NCI-H1930 (cell line): ENCODE measurements around the gene TRIM17.
A peak's percentile ranks its signal among the peaks of the same experiment; 100 is the strongest.

Experiments
- DNase-seq, 2 experiments: peaks; one replicate each; lab custom pipeline; 2025; lab: John Stamatoyannopoulos, UW

The TRIM17 gene

DNA sequence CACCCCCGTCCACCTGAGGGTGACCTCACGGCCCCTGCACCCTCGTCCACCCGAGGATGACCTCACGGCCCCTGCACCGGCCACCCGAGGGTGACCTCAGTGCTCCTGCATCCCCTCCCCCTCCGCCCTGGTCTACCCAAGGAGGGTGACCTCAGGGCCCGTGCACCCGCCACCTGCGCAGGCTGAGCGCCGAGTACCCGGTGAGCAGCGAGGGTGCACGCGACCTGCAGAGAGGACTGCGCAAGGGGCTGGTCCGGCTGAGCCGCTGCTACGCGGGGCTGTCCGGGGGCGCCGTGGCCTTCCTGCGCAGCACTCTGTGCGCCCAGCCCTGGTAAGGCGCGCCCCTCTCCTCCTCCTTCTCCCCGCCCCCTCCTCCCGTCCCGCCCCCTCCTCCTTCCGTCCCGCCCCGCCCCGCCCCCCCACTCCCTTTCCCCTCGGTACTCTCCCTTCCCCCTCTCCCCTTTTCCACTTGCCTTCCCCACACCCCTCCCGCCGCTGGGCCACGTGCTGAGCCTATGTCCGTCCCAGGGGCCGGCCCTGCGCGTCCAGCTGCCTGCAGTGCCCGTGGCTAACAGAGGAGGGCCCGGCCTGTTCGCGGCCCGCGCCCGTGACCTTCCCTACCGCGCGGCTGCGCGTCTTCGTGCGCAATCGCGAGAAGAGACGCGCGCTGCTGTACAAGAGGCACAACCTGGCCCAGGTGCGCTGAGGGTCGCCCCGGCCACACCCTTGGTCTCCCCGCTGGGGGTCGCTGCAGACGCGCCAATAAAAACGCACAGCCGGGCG lies 38.4 kb downstream of the TRIM17 start:
- DNase-seq, result peak; percentile 74 to 81

DNA sequence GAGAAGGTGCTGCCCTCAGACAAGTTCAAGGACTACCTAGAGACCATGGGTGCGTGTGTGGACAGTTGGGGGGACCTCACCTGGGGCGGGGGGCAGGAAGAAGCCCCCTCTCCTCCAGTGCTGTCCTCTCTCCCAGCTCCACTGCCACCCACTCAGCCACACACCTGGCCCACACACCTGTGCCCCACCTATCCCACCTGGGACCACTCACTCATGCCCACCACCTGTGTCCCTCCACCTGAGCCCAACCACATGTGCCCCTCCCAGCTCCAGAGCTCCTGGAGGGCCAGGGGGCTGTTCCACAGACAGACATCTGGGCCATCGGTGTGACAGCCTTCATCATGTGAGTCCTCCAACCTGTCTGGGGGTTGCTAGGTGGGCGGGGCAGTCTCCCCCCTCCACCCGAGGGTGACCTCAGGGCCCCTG lies 39.0 kb downstream of the TRIM17 start:
- DNase-seq, result no peak

DNA sequence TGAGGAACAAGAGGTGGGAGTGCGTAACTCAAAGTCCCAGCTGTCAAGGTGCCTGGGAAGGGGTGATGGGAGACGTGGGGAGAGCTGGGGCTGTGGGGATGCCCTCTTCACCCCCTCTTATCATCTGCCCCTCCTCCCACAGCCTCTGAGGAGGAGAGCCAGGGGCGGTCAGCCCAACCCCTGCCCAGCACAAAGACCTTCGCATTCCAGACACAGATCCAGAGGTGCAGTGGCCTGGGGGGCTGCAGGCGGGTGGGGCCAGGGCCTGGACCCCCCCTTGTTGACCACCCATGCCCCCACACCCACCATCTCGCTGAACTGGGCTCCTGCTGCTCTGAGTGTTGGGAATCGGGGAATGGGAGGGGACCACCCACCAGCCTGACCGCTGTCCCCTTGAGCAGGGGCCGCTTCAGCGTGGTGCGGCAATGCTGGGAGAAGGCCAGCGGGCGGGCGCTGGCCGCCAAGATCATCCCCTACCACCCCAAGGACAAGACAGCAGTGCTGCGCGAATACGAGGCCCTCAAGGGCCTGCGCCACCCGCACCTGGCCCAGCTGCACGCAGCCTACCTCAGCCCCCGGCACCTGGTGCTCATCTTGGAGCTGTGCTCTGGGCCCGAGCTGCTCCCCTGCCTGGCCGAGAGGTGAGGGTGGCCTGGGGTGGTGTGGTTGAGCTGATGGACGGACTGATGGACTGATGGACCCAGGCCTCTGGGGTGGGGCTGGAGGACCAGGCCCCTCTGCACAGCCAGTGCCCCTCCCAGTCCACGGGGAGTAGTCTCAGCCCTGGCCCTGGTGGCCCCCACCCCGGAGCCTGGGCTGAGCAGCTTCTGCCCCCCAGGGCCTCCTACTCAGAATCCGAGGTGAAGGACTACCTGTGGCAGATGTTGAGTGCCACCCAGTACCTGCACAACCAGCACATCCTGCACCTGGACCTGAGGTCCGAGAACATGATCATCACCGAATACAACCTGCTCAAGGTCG lies 39.7 kb downstream of the TRIM17 start:
- DNase-seq, result no peak

DNA sequence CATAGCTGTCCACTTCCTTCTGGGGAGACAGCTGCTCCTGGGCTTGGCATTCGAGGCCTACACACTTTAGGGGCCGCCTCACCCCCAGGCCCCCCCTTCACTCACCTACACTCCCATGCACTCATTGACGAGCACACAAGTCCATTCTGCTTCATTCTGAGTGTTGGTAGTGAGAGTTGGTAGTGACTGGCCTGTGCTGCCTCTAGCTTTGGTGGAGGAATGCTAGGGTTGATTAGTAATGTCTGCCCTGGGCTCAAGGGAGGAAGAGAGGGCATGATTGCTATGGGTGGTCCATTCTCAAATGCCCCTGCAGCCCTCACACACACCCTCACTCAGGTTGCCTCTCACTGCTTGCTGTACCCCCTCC lies 40.4 kb downstream of the TRIM17 start:
- no peak for DNase-seq

DNA sequence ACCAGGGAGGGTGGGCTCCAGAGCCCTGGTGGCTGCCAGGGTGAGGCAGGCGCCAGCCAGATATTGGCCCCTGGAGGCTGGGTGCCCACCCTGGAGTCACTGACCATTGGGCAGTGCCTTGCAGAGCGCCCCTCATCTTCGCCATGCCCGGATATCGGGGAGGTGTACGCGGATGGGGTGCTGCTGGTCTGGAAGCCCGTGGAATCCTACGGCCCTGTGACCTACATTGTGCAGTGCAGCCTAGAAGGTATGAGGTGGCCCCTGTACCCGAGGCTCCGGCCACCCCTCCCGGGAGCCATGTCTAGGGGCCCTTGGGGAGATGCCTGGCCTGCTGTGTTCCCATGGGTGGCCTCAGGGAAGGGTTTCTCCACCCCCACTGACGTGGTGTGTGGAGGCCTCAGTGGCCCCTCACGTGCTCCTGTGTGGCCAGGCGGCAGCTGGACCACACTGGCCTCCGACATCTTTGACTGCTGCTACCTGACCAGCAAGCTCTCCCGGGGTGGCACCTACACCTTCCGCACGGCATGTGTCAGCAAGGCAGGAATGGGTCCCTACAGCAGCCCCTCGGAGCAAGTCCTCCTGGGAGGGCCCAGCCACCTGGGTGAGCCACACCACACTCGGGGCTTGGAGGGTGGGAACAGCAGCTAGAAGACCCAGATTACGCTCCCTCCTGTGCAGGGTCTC lies 40.9 kb downstream of the TRIM17 start:
- no peak for DNase-seq

DNA sequence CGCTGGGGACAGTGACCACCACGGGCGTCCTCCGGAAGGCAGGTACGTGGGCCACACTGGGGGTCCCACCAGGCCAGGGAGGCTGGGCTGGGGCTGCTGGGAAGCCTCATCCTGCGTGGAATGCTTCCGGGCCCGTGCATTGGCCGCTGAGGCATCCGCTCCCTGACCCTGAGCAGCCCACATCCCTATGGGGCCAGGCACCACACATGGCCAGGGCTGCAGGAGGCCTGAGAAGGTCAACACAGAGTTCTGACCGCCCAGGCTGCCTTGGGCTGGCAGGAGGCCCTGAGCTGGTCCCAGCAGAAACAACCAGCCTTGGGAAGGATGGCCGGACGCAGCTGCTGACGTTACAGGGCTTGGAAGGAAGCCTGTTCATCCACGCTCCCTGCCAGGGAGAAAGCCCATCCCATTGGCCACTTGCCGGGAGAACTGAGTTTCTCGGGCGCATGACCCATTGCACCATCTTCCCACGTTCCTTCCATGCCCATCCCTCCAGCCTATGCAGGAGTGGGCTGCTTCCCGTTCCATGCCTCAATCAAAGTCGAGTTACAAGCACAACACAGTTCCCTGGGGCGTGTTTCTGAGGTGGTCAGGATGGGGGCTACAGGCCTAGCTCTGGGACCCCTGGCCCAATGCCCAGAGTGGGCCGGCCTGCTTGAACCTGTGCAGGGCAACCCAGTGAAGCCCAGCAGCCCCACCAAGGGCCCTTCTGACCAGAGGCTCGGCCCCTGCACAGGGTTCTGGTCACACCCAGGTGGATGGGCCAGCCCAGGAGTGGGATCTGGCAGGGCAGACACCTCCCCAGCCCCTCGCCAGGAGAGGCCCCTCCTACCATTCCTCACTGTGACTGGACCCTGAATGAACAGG lies 41.7 kb downstream of the TRIM17 start:
- no peak for DNase-seq

DNA sequence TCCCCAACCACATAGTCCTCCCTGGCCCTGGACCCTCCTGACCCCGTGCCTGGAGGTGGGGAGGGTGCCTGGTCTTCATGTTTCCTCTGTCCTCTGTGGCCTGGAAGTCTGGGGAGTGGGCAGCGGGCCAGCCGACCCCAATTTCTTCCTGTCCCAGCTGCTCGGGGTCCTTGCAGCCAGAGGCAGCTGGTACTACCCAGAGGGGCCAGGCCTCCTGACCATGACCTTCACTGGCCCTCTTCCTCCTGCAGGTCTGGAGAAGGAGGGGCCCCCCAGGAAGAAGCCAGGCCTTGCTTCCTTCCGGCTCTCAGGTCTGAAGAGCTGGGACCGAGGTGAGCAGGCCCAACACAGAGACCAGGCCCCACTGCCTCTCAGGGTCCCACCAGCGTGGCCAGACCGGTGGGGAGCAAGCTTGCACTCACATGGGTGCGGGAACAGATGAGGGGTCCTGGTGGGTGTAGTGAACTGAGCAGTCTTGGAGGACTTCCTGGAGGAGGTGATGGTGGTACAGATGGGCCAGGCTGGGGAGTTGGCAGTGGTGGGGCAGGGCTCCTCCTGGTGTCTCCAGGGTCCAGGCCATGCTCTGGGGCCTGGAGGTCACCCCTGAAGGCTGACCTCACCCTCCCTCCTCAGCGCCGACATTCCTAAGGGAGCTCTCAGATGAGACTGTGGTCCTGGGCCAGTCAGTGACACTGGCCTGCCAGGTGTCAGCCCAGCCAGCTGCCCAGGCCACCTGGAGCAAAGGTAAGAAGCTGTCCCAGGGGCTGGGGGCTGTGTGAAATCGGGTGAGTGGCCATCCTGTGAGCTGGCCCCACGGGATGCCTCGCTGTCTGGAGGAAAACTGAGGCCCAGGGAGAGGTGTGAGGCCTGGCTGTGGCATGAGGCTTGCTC lies 42.7 kb downstream of the TRIM17 start:
- DNase-seq, result no peak

DNA sequence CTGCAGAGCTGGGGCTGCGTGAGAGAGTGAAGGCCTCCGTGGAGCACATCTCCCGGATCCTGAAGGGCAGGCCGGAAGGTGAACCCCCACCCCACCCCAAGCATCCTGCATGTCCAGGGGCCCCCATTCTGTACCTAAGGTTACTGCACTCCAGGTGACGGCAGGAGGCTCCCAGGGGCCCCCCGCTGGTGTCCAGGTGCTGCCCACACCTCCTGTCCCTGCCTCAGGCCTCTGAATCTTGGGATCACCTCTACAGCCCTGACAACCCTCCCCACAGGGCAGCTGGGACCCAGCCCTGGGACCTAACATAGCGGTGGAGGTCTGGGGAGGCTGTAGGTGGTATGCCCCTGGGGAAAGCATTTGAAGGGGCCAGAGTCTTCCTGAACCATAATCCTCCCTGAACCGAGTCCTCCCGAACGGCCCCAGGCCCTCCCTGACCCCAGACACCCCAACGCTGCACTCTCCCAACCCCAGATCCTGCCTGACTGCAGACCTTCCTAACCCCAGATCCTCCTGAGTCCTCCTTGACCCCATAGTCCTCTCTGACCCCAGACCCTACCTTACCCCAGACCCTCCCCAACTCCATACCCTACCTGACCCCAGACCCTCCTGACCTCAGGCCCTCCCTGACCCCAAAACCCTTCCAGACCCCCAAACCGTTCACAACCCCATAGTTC lies 43.5 kb downstream of the TRIM17 start:
- DNase-seq, result no peak

DNA sequence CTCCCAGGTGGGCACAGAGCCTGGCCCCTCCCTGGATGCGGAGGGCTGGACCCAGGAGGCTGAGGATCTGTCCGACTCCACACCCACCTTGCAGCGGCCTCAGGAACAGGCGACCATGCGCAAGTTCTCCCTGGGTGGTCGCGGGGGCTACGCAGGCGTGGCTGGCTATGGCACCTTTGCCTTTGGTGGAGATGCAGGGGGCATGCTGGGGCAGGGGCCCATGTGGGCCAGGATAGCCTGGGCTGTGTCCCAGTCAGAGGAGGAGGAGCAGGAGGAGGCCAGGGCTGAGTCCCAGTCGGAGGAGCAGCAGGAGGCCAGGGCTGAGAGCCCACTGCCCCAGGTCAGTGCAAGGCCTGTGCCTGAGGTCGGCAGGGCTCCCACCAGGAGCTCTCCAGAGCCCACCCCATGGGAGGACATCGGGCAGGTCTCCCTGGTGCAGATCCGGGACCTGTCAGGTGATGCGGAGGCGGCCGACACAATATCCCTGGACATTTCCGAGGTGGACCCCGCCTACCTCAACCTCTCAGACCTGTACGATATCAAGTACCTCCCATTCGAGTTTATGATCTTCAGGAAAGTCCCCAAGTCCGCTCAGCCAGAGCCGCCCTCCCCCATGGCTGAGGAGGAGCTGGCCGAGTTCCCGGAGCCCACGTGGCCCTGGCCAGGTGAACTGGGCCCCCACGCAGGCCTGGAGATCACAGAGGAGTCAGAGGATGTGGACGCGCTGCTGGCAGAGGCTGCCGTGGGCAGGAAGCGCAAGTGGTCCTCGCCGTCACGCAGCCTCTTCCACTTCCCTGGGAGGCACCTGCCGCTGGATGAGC lies 44.3 kb downstream of the TRIM17 start:
- DNase-seq, result no peak

DNA sequence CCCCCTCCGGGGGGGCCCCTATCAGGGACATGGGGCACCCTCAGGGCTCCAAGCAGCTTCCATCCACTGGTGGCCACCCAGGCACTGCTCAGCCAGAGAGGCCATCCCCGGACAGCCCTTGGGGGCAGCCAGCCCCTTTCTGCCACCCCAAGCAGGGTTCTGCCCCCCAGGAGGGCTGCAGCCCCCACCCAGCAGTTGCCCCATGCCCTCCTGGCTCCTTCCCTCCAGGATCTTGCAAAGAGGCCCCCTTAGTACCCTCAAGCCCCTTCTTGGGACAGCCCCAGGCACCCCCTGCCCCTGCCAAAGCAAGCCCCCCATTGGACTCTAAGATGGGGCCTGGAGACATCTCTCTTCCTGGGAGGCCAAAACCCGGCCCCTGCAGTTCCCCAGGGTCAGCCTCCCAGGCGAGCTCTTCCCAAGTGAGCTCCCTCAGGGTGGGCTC lies 44.9 kb downstream of the TRIM17 start:
- no peak for DNase-seq

DNA sequence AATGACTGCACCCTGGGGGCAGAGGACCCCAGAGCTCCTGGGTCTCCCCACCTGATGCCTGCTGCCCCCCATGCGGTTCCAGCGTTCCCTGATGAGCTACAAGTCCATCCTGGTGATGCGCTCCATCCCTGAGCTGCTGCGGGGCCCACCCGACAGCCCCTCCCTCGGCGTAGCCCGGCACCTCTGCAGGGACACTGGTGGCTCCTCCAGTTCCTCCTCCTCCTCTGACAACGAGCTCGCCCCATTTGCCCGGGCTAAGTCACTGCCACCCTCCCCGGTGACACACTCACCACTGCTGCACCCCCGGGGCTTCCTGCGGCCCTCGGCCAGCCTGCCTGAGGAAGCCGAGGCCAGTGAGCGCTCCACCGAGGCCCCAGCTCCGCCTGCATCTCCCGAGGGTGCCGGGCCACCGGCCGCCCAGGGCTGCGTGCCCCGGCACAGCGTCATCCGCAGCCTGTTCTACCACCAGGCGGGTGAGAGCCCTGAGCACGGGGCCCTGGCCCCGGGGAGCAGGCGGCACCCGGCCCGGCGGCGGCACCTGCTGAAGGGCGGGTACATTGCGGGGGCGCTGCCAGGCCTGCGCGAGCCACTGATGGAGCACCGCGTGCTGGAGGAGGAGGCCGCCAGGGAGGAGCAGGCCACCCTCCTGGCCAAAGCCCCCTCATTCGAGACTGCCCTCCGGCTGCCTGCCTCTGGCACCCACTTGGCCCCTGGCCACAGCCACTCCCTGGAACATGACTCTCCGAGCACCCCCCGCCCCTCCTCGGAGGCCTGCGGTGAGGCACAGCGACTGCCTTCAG lies 45.5 kb downstream of the TRIM17 start:
- no peak for DNase-seq

DNA sequence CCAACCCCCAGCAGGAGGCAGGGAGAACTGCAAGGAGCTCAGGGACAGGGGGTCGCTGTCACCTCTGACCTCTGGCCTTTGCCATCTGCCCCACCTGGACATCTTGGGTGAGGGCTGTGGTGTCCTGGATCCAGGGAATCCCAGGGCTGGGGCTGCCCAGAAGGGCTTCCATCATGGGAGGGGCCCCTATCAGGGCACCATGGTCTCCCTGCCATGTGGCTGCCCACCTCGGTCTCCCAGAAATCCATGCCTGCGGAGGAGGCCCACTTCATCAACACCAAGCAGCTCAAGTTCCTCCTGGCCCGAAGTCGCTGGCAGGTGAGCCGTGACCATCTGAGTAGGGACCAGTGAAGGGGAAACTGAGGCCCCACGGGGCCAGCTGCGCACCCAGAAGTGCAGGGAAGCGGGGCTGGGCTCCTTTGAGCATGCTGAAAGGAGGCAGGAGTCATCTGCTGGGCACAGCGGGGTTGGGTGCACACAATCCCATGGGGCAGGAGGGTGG lies 46.2 kb downstream of the TRIM17 start:
- no peak for DNase-seq

DNA sequence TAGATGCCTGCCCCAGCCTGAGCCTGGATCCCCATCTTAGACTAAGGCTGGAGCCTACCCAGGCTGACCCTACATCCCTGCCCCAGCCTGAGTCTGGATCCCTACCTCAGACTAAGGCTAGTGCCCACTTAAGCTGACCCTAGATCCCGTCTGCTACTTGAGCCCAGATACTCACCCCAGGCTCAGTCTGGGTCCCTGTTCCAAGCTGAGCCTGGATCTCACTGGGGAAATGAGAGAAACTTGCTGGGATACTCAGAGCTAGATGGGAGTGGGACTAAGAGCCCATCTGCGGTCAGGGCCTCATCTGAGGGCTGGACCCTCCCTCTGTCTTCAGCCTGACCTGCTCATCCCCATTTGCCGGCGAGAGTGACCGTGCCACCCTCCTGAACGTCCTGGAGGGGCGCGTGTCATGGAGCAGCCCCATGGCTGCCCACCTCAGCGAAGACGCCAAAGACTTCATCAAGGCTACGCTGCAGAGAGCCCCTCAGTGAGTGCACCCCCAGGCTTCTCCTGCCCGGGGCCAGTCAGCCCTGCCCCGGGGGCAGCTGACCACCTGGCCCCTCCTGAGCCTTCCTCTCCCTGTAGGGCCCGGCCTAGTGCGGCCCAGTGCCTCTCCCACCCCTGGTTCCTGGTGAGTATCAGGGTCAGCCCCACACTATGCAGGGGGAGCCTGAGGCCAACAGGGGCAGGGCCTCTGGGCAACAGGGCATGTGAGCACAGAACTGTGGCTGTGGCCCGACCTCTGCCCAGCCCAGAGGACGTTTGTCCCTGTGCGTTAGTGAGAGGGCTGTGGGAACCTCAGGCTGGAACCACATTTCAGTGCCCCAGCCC lies 46.8 kb downstream of the TRIM17 start:
- no peak for DNase-seq

DNA sequence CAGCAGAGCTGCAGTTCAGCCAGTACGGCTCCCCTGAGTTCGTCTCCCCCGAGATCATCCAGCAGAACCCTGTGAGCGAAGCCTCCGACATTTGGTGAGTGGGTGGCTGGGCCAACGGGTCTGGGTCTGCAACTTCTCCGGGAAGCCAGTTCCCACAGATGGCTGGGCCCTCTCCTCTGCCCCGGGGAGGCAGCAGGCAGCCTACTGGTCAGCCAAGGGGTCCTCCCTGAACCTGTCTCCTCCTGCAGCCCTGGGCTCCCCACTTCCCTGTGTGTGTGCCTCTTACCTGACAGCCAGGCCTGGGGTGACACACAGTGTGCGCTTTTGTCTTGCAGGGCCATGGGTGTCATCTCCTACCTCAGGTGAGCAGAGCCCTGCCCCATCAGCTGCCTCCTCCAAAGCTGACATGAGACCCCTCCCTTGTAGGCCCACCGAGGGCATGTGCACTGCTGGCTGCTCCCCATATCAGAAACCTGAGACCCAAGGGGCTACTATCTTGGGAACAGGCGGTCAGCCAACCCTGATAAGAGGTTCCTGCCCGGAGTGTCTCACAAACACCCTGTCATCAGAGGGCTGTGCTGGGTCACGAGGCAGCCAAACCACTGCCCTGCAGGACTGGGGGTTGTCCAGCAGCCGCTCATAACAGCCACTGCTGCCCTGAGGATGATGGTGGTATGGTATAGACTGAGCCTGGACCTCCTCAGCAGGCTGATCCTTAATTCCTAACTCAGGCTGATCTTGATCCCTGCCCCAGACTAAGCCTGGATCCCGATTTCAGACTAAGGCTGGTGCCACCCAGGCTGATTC lies 47.7 kb downstream of the TRIM17 start:
- DNase-seq, result no peak

DNA sequence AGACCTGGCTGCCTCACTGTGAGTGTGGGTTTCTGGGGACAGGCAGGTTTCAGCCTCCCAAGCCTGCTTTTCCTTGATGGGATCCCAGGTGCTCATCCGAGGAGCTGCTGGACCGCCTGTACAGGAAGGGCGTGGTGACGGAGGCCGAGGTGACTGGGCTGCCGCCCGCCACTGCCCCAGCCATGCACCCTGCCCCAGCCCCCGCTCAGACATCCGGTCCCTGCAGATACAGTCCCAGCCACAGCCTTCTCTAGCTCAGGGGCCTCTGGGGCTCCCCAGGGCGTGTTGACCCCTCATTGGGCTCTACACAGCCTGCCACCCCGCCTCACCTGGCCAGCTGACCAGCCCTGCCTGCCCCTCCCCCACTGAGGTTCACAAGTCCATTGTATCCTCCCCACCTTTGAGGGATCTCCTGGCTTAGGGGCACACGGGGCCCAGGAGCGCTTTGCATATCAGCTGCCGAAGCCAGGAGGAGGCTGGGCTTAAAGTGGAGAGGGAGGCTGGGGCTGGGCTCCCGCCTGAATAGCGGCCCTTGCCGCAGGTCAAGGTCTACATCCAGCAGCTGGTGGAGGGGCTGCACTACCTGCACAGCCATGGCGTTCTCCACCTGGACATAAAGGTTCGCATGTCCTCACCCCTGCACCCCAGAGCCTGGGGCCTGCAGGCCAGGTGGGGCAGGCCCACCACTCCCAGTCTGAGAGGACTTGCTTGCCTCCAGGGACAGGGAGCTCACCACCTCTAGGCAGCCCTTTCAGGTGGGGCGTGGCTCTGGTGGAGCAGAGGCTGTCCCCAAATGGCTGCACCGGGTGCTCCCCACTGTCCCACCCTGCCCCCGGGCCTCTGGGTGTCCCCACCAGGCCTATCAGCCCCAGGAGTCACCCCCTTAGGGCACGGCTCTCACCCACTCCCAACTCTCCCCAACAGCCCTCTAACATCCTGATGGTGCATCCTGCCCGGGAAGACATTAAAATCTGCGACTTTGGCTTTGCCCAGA lies 48.6 kb downstream of the TRIM17 start:
- DNase-seq, result no peak
